IgD-negative memory B cell (primary cell): ENCODE data around the gene IDNK. TPM values are rescaled to one million over a fixed set of nuclear protein-coding genes. Genes with fewer than 3 reads are reported as not detected.
"Not testable (repeated sequence)": the region's sequence is repeated elsewhere in the genome, so short reads cannot be mapped to it uniquely, and the experiment has no call there.

Experiments
- H3K27ac Mint-ChIP-seq, 3 donors: one replicate each; pipeline ENCODE4 v1.8.0; 2020 to 2022; ENCODE audit warnings: mild to moderate bottlenecking in 3 of 3, mixed read lengths in 3 of 3, moderate library complexity in 1 of 3
- H3K27me3 Mint-ChIP-seq: one replicate; pipeline ENCODE4 v1.8.0; 2021; ENCODE audit warnings: mixed read lengths
- H3K36me3 Mint-ChIP-seq: one replicate; pipeline ENCODE4 v1.8.0; 2020; ENCODE audit warnings: mild to moderate bottlenecking, mixed read lengths
- H3K4me1 Mint-ChIP-seq, 3 donors: one replicate each; pipeline ENCODE4 v1.8.0; 2020 to 2022; ENCODE audit warnings: mixed read lengths in 3 of 3, mild to moderate bottlenecking in 1 of 3
- H3K4me3 Mint-ChIP-seq, 4 donors: one replicate each; pipeline ENCODE4 v1.8.0; 2020 to 2022; ENCODE audit warnings: mild to moderate bottlenecking in 4 of 4, mixed read lengths in 4 of 4, moderate library complexity in 3 of 4
- H3K9me3 Mint-ChIP-seq, 3 donors: one replicate each; pipeline ENCODE4 v1.8.0; 2020 to 2021; ENCODE audit warnings: mixed read lengths in 3 of 3, mild to moderate bottlenecking in 1 of 3
- polyA plus RNA-seq: library from polyadenylated mRNA; unstranded; fragments of 300-500 nt; fragmentation: Illumina TruSeq; gene quantifications from one replicate; pipeline ENCODE4 v1.2.3, GENCODE V29; 2021

IDNK gene
- 20.9 TPM for polyA plus RNA-seq

- peak within 1 kb of the TSS; percentile 63 to 94 (median 85) for H3K27ac Mint-ChIP-seq
- H3K9me3 Mint-ChIP-seq, result no peaks in the 10 kb centered on the region
- H3K27me3 Mint-ChIP-seq, result no peaks in the 10 kb centered on the region
- H3K36me3 Mint-ChIP-seq, result peaks cover 1% of the 10 kb centered on the region
- H3K4me3 Mint-ChIP-seq, result peak within 1 kb of the TSS; percentile 90 to 98 (median 93)
- H3K4me1 Mint-ChIP-seq, result peaks cover 21 to 27% (median 26%) of the 10 kb centered on the region in 3 donors
Measured at GRCh38 chr9:83622939-83623678, at the start of gene IDNK. TSS of gene IDNK (plus strand) at chr9:83623143. CDS start at chr9:83623172, 29 bp downstream.

GRCh38 chr9:83574482-83574881 lies 48.5 kb upstream of the IDNK start:
- H3K4me3 Mint-ChIP-seq, result no peak overlapping the region
- no peak overlapping the region for H3K27ac Mint-ChIP-seq
- no peaks in the 10 kb centered on the region for H3K27me3 Mint-ChIP-seq
- peaks cover 0 to 16% (median 6%) of the 10 kb centered on the region in 3 donors for H3K9me3 Mint-ChIP-seq
- peaks cover 12% of the 10 kb centered on the region for H3K36me3 Mint-ChIP-seq
- H3K4me1 Mint-ChIP-seq, result peaks cover 0 to under 1% (median 0%) of the 10 kb centered on the region in 3 donors

GRCh38 chr9:83582029-83582428 lies 40.9 kb upstream of the IDNK start:
- peaks cover 13% of the 10 kb centered on the region for H3K36me3 Mint-ChIP-seq
- no peak overlapping the region for H3K27ac Mint-ChIP-seq
- H3K9me3 Mint-ChIP-seq, result peaks cover 0 to 16% (median 6%) of the 10 kb centered on the region in 3 donors
- no peaks in the 10 kb centered on the region for H3K4me1 Mint-ChIP-seq
- H3K4me3 Mint-ChIP-seq, result no peak overlapping the region
- no peaks in the 10 kb centered on the region for H3K27me3 Mint-ChIP-seq

GRCh38 chr9:83583151-83584014 lies 39.6 kb upstream of the IDNK start:
- Mint-ChIP-seq H3K36me3 (peaks cover 10% of the 10 kb centered on the region), H3K27me3 (no peaks in the 10 kb centered on the region), H3K9me3 (peaks cover 0 to 10% (median 3%) of the 10 kb centered on the region in 3 donors), H3K4me3 (no peak overlapping the region), H3K27ac (no peak overlapping the region), H3K4me1 (no peaks in the 10 kb centered on the region)

- Mint-ChIP-seq H3K4me1 (no peaks in the 10 kb centered on the region), H3K27ac (no peak overlapping the region), H3K9me3 (peaks cover 0 to 2% (median 0%) of the 10 kb centered on the region in 3 donors)
Measured at GRCh38 chr9:83584995-83585394, 37.9 kb upstream of the IDNK start.

GRCh38 chr9:83588256-83588655 lies 34.7 kb upstream of the IDNK start:
- peaks cover 0 to 2% (median 0%) of the 10 kb centered on the region in 3 donors for H3K9me3 Mint-ChIP-seq
- no peaks in the 10 kb centered on the region for H3K4me1 Mint-ChIP-seq
- H3K27ac Mint-ChIP-seq, result no peak overlapping the region
- H3K4me3 Mint-ChIP-seq, result no peak overlapping the region
- H3K36me3 Mint-ChIP-seq, result peaks cover 9% of the 10 kb centered on the region
- H3K27me3 Mint-ChIP-seq, result no peaks in the 10 kb centered on the region

More at GRCh38 chr9:83584995-83585394, 37.9 kb upstream of the IDNK start:
- H3K27me3 Mint-ChIP-seq, result no peaks in the 10 kb centered on the region
- H3K4me3 Mint-ChIP-seq, result no peak overlapping the region
- peaks cover 11% of the 10 kb centered on the region for H3K36me3 Mint-ChIP-seq

GRCh38 chr9:83596899-83597504 lies 25.9 kb upstream of the IDNK start:
- Mint-ChIP-seq H3K27ac (peak overlapping the region in 1 of 3 donors; percentile 71), H3K27me3 (peaks cover 1% of the 10 kb centered on the region), H3K4me1 (no peaks in the 10 kb centered on the region), H3K9me3 (no peaks in the 10 kb centered on the region), H3K36me3 (peaks cover 3% of the 10 kb centered on the region), H3K4me3 (no peak overlapping the region)

DNA sequence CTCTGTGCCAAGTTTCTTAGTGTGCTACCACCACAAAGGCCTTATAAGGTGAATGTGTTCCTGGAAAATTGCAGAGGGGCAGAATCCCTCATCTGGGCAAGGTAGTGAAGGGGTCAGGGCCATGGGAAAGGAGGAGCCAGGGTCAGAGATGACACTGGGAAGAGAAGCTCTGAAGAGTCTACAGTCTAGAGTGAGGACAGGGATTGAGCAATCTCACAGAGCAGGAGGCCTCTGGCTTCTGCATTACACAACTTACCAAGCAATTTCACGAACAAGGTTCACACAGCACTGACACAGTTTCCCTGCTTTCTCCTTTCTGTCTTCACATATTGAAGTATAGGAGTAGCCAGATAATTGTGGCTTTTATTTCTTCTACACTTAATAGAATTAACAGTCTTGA lies 24.5 kb upstream of the IDNK start:
- Mint-ChIP-seq H3K27me3 (peaks cover 1% of the 10 kb centered on the region), H3K27ac (no peak overlapping the region), H3K4me3 (no peak overlapping the region), H3K4me1 (no peaks in the 10 kb centered on the region), H3K36me3 (peaks cover 3% of the 10 kb centered on the region), H3K9me3 (no peaks in the 10 kb centered on the region)

GRCh38 chr9:83599071-83599470 lies 23.9 kb upstream of the IDNK start:
- Mint-ChIP-seq H3K4me3 (no peak overlapping the region), H3K36me3 (peaks cover 3% of the 10 kb centered on the region), H3K9me3 (no peaks in the 10 kb centered on the region), H3K27me3 (peaks cover 1% of the 10 kb centered on the region), H3K4me1 (no peaks in the 10 kb centered on the region), H3K27ac (no peak overlapping the region)

GRCh38 chr9:83601463-83601862 lies 21.5 kb upstream of the IDNK start:
- H3K4me1 Mint-ChIP-seq, result no peaks in the 10 kb centered on the region
- H3K4me3 Mint-ChIP-seq, result no peak overlapping the region
- peaks cover 3% of the 10 kb centered on the region for H3K36me3 Mint-ChIP-seq
- H3K27ac Mint-ChIP-seq, result no peak overlapping the region
- peaks cover 0 to 2% (median 0%) of the 10 kb centered on the region in 3 donors for H3K9me3 Mint-ChIP-seq
- H3K27me3 Mint-ChIP-seq, result no peaks in the 10 kb centered on the region

DNA sequence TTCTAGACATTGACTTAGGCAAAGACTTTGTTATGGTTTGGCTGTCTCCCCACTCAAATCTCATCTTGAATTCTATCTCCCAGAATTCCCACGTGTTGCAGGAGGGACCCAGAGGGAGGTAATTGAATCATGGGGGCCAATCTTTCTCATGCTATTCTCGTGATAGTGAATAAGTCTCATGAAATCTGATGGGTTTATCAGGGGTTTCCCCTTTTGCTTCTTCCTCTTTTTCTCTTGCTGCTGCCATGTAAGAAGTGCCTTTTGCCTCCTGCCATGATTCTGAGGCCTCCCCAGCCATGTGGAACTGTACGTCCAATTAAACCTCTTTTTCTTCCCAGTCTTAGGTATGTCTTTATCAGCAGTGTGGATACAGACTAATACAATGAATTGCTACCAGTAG lies 15.3 kb upstream of the IDNK start:
- not testable (repeated sequence) for H3K27me3 Mint-ChIP-seq, H3K4me3 Mint-ChIP-seq, H3K36me3 Mint-ChIP-seq, H3K4me1 Mint-ChIP-seq, H3K27ac Mint-ChIP-seq
- H3K9me3 Mint-ChIP-seq, result peaks cover 2 to 19% (median 6%) of the 10 kb centered on the region in 3 donors

- not testable (repeated sequence) for H3K4me3 Mint-ChIP-seq
Measured at GRCh38 chr9:83613298-83613697, 9.6 kb upstream of the IDNK start.

GRCh38 chr9:83617299-83617698 lies 5.6 kb upstream of the IDNK start:
- Mint-ChIP-seq H3K27me3 (peaks cover 2% of the 10 kb centered on the region), H3K9me3 (no peaks in the 10 kb centered on the region), H3K4me1 (peaks cover 5 to 12% (median 7%) of the 10 kb centered on the region in 3 donors), H3K36me3 (no peaks in the 10 kb centered on the region), H3K27ac (no peak overlapping the region), H3K4me3 (no peak overlapping the region)

More at GRCh38 chr9:83613298-83613697, 9.6 kb upstream of the IDNK start:
- H3K27ac Mint-ChIP-seq, H3K9me3 Mint-ChIP-seq, H3K27me3 Mint-ChIP-seq, H3K36me3 Mint-ChIP-seq, H3K4me1 Mint-ChIP-seq: not testable (repeated sequence)

DNA sequence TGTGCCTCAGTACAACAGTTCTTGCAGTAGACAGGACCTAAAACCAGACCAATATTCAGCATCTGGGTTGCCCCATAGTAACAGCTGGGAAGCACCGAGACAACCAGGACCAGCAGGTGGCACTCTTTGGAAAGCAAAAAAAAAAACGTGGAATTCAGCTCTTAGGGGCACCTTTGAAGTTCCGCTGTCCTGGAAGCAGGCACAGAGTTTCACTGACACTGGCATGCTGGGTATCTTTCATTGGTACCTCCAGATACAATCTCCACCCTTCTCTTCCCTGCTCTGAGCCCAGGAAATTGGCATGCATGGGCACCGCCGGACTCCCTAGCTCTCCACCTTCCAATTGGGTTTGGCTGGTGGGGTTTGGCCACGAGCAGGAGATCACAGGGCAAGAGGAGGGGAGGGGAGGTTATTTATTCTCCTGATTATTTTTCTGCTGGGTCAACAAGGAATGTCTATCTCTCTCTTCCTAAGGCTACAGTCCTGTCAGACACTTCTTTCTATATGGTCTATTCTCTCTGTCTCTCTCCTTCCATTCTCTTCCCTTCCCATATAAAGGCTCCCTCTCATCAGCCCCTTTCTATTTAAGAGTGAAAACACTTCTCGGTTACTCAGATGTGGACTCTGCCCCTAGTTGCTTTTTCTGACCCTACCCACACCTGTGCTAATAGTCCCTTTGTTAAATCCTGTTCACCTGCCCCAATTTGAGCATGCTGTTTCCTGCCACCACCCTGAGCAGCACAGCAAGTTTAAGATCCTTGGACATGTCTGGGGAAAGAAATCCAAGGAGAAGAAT lies 1.9 kb upstream of the IDNK start:
- Mint-ChIP-seq H3K9me3 (no peaks in the 10 kb centered on the region), H3K4me3 (peak overlapping the region in 3 of 4 donors; percentile 4 to 85 (median 83)), H3K36me3 (peaks cover 1% of the 10 kb centered on the region), H3K27ac (peak overlapping the region in 1 of 3 donors; percentile 85), H3K27me3 (no peaks in the 10 kb centered on the region), H3K4me1 (peaks cover 21 to 27% (median 26%) of the 10 kb centered on the region in 3 donors)
